BJ (cell line): ENCODE data around the gene KRT31. TPM values are rescaled to one million over a fixed set of nuclear protein-coding genes. Genes with fewer than 3 reads are reported as not detected.
"Not testable (repeated sequence)": the region's sequence is repeated elsewhere in the genome, so short reads cannot be mapped to it uniquely, and the experiment has no call there.

Experiments used
- CTCF ChIA-PET: fragments of 350-600 bp; formaldehyde crosslinking; extraction: SDS; loops from one replicate; lab custom pipeline; 2021; ENCODE audit warnings: antibody characterized with exemption, inconsistent platforms; lab: Yijun Ruan, JAX
- POLR2A ChIA-PET: fragments of 300-600 bp; sonication (Branson Sonifier 250); formaldehyde crosslinking; extraction: SDS; loops from one replicate; lab custom pipeline; 2021; ENCODE audit warnings: antibody characterized with exemption; lab: Charles Lee
- DNase-seq: peaks from one replicate; pipeline ENCODE4 v3.0.0-alpha.2; 2011; ENCODE audit warnings: low read depth
- H3K27me3 ChIP-seq: 2 replicates; pipeline ENCODE4 v1.6.0; 2011; ENCODE audit warnings: low read length; ENCODE audit not compliant: control insufficient read depth, insufficient read depth
- H3K36me3 ChIP-seq: 2 replicates; pipeline ENCODE4 v1.5.1; 2011; ENCODE audit warnings: low read length; ENCODE audit not compliant: control insufficient read depth, insufficient read depth
- H3K4me3 ChIP-seq: 2 replicates; pipeline ENCODE4 v1.5.1; 2011; ENCODE audit warnings: low read depth, mild to moderate bottlenecking, control low read depth, low read length
- polyA plus RNA-seq: library from polyadenylated mRNA; depleted of rRNA; stranded (reverse); fragments of >200 nt; gene quantifications from 2 replicates; pipeline ENCODE4 v1.2.3, GENCODE V29; 2011
- TF ChIP-seq, protein P1 (sequence below): IDR thresholded peaks from 2 replicates; pipeline ENCODE4 v1.5.1; 2011; ENCODE audit warnings: low read depth, mild to moderate bottlenecking, control low read depth, inconsistent platforms, low read length, moderate library complexity; ENCODE audit not compliant: insufficient read depth

KRT31 gene
- polyA plus RNA-seq, 1 experiment = 0.11 TPM

DNA sequence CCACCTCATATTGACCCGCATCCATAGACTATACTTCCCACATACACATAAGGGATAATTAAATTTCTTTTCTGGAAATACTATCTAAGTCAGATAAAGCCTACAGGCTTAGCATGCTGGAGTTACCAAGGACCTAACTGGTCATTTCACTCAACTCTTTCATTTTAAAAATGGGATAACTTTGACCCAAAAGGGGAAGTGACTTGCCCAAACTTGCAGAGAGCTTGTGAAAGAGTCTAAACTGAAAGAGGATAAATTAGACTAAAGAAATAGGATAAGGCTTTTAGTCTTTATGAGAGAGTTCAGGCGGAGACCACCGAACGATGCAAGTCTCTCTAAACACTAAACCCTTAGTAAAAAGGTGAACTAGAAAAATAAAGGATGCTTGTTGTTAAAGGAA is 42.9 kb downstream of the KRT31 start:
- CTCF ChIA-PET = interaction anchor here (1.6 kb wide), 1 partner anchor 25 kb away, joined by 5 read pairs; no protein-coding TSS in a partner anchor
- H3K4me3 ChIP-seq = no peak overlapping the region
- TF ChIP-seq, protein P1, sequence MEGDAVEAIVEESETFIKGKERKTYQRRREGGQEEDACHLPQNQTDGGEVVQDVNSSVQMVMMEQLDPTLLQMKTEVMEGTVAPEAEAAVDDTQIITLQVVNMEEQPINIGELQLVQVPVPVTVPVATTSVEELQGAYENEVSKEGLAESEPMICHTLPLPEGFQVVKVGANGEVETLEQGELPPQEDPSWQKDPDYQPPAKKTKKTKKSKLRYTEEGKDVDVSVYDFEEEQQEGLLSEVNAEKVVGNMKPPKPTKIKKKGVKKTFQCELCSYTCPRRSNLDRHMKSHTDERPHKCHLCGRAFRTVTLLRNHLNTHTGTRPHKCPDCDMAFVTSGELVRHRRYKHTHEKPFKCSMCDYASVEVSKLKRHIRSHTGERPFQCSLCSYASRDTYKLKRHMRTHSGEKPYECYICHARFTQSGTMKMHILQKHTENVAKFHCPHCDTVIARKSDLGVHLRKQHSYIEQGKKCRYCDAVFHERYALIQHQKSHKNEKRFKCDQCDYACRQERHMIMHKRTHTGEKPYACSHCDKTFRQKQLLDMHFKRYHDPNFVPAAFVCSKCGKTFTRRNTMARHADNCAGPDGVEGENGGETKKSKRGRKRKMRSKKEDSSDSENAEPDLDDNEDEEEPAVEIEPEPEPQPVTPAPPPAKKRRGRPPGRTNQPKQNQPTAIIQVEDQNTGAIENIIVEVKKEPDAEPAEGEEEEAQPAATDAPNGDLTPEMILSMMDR = no peak

DNA sequence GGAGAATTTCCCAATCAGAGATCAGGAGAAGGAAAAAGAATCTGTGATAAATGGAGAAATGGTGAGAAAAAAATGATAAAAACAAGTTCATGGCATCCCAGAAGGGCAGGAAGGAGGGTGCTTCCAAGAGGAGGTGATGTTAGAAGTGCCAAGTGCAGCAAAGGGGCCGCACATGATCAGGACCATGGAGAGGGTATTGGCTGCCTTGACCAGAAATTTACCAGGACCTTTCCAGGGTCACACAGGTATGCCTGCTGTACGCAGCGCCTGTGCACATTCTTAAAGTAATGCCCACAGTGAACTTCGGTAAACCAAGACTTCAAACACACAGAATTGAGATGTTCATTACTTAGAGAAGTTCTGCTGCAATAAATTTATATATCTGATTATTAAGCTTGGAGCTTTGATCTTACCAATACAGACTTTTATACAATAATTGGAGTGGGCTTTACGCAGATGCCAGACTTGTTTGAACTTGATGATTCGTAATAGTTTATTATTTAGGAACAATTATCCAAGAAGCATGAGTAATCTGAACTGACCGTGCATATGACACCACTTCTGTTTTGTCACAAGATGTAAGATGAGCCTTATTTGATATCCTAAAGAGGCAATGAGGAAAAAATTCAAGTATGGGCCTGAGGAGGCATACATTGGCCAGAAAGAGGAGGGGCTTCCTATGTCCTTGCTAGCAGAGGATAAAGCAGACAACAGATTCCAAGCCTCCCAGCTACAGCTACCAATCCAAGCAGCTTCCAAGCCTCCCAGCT is 44.6 kb downstream of the KRT31 start:
- TF ChIP-seq, protein P1 = no peak
- H3K36me3 ChIP-seq = no peaks in the 10 kb centered on the region
- no peaks in the 10 kb centered on the region for H3K27me3 ChIP-seq
- no peak for DNase-seq
- no peak overlapping the region for H3K4me3 ChIP-seq
- CTCF ChIA-PET = interaction anchor here (0.8 to 1.2 kb wide), 2 partner anchors 9 to 23 kb away, joined by 3 read pairs; no protein-coding TSS in a partner anchor
- POLR2A ChIA-PET = interaction anchor here (0.6 kb wide), 1 partner anchor 304 kb away, joined by 3 read pairs; no protein-coding TSS in a partner anchor

More for the DNA sequence above, 42.9 kb downstream of the KRT31 start:
- no peaks in the 10 kb centered on the region for H3K36me3 ChIP-seq
- POLR2A ChIA-PET = no interaction called here
- DNase-seq = no peak
- no peaks in the 10 kb centered on the region for H3K27me3 ChIP-seq

DNA sequence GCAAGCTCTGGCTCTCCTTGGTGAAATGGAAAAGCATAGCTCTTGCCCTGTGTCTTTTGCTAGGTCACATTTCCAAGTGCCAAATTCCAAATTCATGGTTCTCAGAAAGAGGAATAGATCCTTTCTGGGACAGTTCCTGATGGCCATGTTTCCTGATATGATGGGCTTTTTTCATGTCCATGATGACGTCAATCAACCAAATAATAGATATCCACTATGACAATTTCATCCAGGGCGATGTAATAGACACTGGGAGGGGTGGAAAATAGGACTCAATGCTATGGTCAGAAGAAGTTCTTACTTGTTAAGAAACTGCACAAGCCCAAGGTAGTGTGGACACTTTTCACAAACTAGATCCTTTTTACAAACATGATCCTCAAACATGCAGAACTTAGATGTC is 46.2 kb downstream of the KRT31 start:
- H3K36me3 ChIP-seq = no peaks in the 10 kb centered on the region
- TF ChIP-seq, protein P1 = no peak
- DNase-seq = no peak
- H3K27me3 ChIP-seq = no peaks in the 10 kb centered on the region
- CTCF ChIA-PET = interaction anchor here (0.9 to 1.4 kb wide), 2 partner anchors 145 to 198 kb away, joined by 3 to 5 read pairs; no protein-coding TSS in a partner anchor
- no peak overlapping the region for H3K4me3 ChIP-seq
- POLR2A ChIA-PET = no interaction called here

DNA sequence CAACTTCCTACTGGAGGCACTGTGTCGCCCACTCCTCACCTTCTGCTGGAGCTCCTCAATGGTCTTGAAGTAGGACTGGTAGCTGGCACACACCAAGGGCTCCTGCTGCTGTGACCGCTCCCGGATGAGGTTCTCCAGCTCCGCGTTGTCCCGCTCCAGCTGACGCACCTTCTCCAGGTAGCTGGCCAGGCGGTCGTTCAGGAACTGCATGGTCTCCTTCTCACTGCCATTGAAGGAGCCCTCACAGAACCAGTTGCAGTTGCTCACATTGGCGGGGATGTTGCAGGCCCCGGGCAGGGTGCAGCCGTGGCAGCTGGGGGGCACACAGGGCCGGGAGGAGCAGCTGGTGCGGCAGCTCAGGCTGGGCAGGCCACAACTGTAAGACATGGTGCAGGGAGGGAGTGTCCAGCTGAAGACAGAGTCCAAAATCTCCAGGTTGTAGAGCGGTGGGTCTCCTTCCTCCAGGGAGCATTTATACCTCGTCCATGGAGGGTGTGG is 47.0 kb downstream of the KRT31 start, which contains the start of gene KRT33A:
TSS of gene KRT33A (minus strand) at position 448 of the 498 bp plus-strand sequence. CDS start at position 387, 61 bp downstream.
- H3K4me3 ChIP-seq, DNase-seq, H3K36me3 ChIP-seq, POLR2A ChIA-PET, H3K27me3 ChIP-seq: not testable (repeated sequence)
- CTCF ChIA-PET = interaction anchor here (0.9 to 1.4 kb wide), 3 partner anchors 28 to 199 kb away, joined by 3 to 5 read pairs (median 4); no protein-coding TSS in a partner anchor

DNA sequence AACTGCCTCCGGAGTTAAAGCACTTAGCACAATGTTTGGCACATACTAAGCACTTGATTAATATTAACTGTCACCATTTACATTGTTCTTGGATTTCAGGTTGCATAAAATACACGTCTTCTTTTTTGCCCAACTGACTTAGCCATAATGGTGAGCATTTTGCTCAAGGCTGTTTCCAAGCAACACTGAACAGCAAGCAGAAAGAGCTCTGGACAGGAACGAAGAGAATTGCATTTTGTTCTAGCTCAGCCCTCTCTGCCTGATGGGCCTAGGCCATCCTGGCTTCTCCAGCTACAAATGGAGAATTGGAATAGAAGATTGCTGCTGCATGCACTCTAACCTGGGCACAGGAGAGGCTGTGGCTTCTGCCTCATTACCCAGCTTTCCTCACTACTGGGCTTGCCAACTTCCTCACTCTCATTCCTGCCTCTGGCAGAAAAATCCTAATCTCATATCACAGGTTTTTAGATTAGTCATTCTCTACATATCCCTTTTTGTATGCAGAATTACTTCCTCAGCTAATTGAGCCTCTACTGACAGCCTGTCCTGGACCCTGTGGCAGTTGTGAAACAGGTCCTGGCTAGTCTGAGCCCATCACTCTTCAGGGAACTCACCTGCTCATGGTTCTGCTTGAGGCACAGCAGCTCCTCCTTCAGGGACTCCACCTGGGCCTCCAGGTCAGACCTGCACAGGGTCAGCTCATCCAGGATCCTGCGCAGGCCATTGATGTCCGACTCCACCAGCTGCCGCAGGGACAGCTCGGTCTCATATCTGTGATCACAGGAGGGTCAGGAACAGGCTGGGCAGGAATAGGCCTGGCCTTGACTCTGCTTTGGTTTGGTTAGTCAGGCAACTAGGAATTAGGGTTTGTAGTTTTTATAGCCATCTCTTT is 49.3 kb downstream of the KRT31 start:
- H3K36me3 ChIP-seq = no peaks in the 10 kb centered on the region
- H3K4me3 ChIP-seq = no peak overlapping the region
- ChIA-PET CTCF (interaction anchor here (0.7 to 2.5 kb wide), 4 partner anchors 9 to 46 kb away, joined by 3 to 10 read pairs (median 5); no protein-coding TSS in a partner anchor), POLR2A (no interaction called here)
- no peaks in the 10 kb centered on the region for H3K27me3 ChIP-seq
- no peak for DNase-seq
- TF ChIP-seq, protein P1 = no peak

DNA sequence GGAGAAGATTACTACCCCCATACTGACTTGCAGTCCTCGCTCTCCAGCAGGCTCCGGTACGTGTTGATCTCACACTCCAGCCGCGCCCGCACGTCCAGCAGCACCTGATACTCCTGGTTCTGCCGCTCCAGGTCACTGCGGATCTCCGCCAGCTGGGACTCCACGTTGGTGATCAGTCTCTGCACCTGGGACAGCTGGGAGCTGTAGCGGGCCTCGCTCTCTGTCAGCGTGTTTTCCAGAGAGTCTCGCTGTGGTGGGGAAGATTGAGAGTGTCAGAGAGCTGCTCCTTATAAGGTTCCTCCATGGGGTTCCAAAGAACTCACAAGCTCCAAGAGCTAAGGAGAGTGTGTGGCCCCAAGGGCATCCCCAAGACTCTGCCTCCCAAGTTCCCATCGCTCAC is 51.0 kb downstream of the KRT31 start:
- POLR2A ChIA-PET, H3K27me3 ChIP-seq, DNase-seq, H3K4me3 ChIP-seq, H3K36me3 ChIP-seq: not testable (repeated sequence)
- CTCF ChIA-PET = interaction anchor here (0.7 kb wide), 2 partner anchors 10 to 24 kb away, joined by 3 read pairs; no protein-coding TSS in a partner anchor
